Activated CD8-positive, alpha-beta memory T cell treated with anti-CD3 and anti-CD28 coated beads for 4 hours (primary cell): ENCODE measurements around the gene ZC3H12C.
"Not testable (repeated sequence)": the region's sequence is repeated elsewhere in the genome, so short reads cannot be mapped to it uniquely, and the experiment has no call there.

Experiments
- DNase-seq, 2 donors: peaks; one replicate each; pipeline ENCODE4 v3.0.0-alpha.2; 2020; ENCODE audit warnings: low read depth in 2 of 2

ZC3H12C gene

DNA sequence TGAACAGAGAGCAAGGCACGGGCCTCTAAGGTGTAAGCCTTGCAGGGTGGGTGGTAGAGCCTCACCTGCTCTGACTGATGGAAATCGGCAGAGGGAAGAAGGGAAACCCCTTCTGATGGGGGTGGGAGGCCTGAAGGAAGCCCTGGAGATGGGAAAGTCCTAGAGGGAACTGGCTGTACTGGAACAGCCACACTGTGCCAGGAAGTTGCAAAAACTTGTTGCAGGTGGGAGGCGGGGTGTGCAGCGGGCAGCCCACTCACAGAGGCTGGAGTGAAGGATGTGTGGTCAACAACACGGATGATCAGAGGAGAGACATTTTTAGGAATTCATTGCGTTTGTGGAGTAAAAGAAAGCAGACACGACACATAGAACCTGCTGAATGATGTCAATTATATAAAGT, 91.3 kb downstream of the ZC3H12C start:
- no peak for DNase-seq

DNA sequence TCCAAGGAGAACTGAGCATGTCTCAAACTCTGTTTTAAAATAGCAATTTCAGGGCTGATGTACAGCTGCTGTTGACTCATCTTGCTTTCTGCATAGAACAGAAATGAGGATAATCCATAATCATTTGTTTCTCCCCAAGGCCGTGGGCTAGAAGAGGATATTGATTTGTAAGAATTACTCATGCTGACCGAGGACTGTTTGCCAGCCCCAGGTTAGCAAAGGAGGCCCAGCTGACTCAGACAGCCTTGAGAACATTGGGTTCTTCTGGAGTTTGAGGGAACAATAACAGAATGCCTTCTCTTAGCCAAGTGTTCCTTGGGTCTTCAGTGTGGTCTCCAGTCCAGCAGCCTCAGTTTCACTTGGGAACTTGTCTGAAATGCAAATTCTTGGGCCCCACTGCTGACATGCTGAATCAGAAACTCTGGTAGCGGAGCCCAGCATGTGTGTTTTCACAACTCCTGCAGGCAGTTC, 92.0 kb downstream of the ZC3H12C start:
- no peak for DNase-seq

DNA sequence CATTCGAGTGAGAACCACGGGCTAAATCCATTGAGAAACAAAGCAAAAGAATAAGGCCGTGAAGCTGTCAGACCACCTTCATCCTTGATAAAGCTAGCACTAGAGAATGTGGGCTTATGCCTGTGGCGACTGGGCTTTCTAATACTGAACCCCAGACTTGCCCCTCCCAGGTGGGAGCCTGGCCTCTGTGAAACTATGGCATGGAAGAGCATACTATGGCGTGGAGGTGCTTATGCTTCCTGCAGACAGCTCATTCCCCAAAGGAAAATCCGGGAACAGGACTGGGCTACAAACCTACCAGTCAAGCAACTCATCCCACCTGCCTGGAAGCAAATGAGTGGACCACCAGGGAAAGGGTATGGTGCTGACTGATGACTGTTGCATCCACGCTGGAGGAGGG, 92.4 kb downstream of the ZC3H12C start:
- no peak for DNase-seq

DNA sequence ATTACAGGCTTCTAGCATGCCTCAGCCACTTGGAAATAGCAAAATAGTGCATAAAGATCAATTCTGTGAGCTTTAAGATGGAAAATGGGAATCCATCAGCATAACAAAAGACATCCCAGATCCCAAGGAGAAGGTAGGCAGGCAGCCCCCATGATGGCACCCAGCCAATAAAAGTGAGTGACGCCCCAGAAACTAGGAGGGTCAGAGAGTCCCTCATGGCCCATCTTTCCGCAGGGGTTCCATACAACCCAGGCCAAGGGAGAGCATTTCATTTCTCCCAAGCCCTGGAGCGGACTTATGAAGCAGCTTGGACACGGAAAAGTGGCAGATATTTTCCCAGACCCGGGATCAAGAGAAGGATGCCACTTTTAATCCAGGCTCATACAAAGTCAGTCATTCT, 93.3 kb downstream of the ZC3H12C start:
- no peak for DNase-seq

DNA sequence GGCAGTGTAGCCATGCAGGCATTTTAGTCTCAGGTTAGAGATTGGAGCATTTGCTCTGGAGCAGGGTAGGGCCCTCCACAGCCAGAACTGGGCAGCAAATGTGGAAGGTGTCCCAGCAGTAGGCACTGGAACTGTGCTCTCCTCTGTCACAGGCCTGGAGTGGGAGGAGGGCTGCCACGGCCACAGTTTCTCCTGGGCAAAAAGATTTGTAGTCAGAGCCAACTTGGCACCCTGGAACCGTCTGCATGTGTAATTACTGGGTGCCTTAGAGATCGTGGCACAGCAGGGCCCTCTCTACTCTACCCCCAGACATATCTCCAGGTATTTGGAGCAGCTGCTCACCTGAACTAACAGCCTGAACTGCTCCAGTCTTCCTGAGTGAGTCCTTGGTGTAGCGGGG, 93.7 kb downstream of the ZC3H12C start:
- no peak for DNase-seq

DNA sequence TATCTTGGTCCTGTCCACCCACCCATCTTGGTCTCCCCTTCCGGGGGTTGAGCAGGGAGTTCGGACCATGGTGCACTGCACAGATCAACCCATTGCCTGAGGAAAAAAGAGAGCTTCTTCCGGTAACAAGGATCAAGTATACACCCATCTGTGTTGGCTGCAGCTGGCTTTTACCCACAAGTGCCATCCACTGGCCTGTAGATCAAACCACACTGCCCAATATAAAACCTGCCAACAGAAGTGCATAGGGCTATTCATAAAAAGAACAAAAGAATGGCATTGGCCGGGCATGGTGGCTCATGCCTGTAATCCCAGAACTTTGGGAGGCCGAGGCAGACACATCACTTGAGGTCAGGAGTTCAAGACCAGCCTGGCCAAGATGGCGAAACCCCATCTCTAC, 94.5 kb downstream of the ZC3H12C start:
- DNase-seq, result no peak

DNA sequence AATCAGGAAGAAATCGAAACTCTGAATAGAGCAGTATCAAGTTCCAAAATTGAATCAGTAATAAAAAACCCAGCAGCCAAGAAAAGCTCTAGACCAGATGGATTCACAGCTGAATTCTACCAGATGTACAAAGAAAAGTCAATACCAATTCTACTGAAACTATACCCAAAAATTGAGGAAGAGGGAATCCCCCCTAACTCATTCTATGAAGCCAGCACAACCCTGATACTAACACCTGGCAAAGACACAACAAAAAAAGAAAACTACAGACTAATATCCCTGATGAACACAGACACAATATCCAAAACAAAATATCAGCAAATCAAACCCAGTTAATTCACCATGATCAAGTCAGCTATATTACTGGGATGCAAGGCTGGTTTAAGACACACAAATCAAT, 97.7 kb downstream of the ZC3H12C start:
- no peak for DNase-seq

DNA sequence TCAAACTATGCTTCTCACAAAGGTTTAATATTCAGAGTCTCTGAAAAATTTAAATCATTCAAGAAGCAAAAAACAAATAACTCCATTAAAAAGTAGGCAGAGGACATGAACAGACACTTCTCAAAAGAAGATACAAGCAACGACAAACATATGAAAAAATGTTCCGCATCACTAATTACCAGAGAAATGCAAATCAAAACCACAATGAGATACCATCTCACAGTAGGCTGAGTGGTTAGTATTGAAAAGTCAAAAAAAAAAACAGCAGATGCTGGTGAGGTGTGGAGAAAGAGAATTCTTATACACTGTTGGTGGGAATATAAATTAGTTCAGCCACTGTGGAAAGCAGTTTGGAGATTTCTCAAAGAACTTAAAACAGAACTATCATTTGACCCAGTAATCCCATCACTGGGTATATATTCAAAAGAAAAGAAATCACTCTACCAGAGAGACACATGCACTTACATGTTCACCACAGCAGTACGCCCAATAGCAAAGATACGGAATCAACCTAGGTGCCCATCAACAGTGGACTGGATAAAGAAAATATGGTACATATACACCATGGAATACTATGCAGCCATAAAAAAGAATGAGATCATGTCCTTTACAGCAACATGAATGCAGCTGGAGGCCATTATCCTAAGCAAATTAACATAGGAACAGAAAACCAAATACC, 99.6 kb downstream of the ZC3H12C start:
- DNase-seq, result not testable (repeated sequence)

DNA sequence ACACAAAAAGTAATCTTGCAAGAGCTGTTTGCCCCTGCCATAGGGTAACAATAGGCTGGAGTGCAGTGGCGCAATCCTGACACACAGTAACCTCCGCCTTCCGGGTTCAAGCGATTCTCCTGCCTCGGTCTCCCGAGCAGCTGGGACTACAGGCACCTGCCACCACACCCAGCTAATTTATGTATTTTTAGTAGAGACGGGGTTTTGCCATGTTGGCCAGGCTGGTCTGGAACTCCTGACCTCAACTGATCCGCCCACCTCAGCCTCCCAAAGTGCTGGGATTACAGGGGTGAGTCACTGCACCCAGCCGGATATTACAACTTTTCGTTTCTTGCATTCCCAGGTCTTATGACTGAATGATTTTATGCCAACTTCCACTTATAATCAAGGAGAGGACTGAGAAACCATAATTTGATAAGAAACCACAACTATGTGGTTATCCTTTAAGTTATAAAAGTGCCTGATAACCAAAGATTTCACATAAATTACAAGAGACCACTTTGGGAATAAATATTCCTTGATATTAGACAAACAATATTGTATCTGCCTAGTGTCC, 101.1 kb downstream of the ZC3H12C start:
- DNase-seq, result not testable (repeated sequence)

DNA sequence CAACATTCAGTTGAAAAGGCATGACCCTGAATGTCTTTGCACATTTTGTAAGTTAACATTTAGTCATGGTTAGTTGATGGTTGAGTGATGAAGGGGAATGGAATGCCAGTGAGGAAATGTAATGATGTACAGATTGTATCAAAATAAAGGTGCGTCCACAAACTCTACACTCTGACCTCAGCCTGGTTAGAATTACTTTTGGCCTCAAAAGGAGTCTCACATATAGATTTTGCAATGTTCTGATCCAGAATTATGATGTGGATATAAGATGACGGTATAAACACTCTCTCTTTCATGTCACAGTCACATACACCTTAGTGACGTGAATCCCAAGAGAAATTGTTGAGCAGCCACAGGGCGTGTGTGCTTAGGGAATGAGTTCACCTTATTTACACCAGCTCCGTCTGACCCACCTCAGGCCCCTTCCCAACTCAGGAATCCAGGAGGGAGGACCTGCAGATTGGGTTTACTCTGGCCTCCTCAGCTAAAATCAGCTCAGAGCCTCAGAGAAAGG, 103.1 kb downstream of the ZC3H12C start:
- no peak for DNase-seq

DNA sequence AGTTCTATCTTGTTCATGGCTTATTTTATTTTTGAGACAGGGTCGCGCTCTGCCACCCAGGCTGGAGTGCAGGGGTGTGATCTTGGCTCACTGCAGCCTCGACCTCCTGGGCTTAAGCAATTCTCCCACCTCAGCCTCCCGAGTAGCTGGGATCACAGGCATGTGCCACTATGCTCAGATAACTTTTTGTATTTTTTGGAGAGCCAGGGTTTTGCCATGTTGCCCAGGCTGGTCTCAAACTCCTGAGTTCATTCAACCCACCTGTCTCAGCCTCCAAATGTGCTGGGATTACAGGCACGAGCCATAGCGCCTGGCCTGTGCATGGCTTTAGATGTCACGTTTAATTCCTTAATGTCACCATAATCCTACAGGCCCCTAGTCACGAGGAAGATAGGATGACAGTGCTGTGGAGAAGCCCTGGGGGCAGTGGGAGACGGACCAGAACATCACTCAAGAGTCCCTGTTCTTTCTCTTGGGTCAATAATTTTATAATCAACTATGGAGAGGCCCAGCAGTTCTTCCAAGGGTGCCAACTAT, 103.8 kb downstream of the ZC3H12C start:
- no peak for DNase-seq

DNA sequence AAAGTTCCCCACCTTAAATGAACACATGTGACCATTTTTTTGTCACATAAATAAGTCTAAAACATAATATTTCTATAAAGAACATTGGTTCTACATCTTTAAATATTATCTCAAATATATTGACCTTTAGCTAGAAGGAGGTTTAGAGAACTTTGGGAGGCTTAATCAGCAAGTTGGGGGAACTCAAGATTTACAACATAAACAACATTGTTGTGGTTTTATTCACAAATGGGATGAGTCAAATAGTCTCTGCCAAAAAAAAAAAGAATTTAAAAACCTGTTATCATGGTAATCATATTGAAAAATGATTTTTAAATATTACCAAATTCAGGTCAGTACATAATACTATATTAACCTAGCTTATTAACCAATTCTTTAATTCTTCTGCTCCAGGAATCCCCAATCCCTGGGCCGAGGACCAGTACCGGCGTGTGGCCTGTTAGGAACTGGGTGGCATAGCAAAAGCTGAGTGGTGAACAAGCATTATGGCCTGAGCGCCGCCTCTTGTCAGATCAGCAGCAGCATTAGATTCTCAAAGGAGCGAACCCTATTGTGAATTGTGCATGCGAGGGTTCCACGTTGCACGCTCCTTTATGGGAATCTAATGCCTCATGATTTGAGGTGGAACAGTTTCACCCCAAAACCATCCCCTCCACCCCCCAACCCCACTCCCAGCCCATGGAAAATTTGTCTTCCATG, 105.0 kb downstream of the ZC3H12C start:
- no peak for DNase-seq

DNA sequence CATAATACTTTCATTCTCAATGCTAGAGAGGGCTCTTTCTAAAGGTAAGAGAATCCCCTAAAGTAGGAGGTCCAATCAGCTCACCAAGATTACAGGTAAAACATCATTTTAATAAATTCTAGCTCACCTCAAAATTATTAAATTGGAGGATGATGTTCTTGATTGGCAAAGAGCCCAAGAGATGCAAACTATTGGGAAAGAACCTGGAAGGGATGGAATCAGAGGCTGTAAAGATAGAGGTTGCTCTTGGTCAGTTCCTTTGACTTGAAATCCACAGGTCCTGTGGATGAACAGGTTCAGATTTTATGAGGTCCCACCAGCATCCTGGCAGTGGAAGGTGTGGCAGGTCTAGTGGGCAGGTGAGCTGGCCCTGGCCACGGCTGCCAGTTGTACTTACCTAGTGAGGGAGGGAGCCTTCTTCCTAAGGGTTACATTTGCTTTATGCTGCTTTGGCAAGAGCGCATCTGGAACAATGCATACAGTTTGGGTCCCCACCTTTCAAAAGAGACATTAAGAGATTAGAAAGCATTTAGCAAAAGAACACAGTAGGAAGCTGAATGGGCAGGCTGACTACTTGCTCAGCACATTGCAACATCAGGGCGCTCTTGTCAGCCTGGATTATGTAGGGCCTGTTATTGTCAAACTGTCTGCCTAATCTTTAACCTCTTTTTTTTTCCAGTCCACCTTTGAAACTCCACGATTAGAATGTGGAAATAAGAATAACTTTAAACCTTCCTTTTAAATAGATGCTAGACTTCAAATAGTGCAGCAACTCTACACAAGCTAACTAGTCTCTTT, 106.2 kb downstream of the ZC3H12C start:
- DNase-seq, result no peak

DNA sequence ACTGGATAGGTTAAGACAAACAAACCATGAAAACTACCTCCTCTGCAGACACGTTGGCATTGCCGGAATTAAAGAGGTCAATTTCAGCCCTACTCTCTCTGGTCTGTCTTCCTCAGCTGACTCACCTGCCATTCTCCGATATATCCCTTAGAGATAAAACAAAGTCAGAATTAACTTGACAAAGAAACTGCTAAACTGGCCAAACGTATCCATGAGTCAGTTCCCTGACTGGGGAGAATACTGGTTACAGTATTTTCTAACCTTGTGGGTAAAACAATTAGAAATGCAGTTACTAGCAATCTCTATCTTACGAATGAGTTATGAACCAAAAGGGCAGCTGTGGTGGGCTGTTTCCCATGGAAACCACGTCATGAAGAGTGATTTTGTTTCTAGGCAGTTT, 107.0 kb downstream of the ZC3H12C start:
- DNase-seq, result no peak

DNA sequence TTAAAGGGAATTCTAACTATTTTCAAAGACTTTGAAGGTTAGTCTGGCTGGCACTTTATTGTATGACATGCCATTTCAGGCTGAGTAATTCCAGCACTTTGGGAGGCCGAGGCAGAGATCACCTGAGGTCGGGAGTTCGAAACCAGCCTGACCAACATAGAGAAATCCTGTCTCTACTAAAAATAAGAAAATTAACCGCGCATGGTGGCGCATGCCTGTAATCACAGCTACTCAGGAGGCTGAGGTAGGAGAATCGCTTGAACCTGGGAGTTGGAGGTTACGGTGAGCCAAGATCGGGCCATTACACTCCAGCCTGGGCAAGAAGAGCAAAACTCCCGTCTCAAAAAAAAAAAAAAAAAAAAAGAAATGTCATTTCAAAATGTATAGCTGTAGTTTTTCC, 107.6 kb downstream of the ZC3H12C start:
- no peak for DNase-seq

DNA sequence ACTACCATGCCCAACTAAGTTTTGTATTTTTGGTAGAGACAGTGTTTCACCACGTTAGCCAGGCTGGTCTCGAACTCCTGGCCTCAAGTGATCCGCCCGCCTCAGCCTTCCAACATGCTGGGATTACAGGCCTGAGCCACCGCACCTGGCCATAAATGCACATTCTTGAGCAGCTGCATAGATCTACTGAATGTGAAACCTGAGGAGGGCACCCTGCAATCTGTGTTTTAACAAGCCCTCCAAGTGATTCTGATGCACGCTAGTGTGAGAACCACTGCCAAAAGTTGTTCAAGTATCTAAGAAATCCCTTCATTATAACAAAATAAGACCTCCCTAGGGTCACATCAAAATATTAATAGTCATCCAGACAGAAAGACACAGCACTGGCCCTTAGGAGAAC, 113.9 kb downstream of the ZC3H12C start:
- no peak for DNase-seq

DNA sequence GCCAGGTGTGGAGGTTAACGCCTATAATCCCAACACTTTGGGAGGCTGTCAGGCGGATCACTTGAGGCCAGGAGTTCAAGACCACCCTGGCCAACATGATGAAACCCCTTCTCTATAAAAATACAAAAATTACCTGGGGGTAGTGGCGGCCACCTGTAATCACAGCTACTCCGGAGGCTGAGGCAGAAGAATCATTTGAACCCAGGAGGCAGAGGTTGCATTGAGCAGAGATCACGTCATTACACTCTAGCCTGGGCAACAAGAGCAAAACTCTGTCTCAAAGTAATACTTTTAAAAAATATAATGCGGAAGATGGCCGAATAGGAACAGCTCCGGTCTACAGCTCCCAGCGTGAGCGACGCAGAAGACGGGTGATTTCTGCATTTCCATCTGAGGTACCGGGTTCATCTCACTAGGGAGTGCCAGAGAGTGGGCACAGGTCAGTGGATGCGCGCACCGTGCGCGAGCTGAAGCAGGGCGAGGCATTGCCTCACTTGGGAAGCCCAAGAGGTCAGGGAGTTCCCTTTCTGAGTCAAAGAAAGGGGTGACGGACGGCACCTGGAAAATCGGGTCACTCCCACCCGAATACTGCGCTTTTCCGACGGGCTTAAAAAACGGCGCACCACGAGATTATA, 115.6 kb downstream of the ZC3H12C start:
- DNase-seq, result not testable (repeated sequence)

DNA sequence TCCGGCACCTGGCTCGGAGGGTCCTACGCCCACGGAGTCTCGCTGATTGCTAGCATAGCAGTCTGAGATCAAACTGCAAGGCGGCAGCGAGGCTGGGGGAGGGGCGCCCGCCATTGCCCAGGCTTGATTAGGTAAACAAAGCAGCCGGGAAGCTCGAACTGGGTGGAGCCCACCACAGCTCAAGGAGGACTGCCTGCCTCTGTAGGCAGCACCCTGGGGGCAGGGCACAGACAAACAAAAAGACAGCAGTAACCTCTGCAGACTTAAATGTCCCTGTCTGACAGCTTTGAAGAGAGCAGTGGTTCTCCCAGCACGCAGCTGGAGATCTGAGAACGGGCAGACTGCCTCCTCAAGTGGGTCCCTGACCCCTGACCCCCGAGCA, 116.1 kb downstream of the ZC3H12C start:
- DNase-seq, result not testable (repeated sequence)

DNA sequence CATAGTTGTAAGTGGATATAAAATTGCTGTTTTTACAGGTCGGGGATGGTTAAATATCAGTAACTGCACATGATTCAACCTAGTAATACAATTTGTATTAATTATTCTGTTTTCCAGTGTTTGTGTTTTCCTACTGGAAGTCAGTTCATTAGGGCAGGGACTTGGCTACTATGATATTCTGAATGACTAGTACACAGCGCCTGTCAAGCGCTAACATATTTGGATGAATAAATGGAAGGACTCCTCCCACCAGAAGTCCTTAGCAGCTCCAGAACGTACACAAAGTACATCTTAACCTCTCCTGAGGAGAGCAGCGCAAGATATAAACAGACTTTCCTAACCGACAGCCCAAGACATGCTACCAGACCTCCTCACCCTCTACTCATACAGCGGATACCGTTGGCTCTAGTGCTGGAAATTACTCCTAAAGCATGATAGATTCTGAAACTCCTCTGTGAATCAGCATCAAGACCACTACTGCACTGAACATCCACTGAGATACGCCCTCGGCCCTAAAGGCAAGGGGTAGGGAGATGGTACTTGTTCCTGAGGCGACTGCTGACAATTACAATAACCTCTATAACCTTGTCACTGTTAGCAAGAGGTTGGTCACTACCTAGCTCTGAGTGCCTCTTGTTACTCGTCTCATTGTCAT, 124.2 kb downstream of the ZC3H12C start:
- no peak for DNase-seq

DNA sequence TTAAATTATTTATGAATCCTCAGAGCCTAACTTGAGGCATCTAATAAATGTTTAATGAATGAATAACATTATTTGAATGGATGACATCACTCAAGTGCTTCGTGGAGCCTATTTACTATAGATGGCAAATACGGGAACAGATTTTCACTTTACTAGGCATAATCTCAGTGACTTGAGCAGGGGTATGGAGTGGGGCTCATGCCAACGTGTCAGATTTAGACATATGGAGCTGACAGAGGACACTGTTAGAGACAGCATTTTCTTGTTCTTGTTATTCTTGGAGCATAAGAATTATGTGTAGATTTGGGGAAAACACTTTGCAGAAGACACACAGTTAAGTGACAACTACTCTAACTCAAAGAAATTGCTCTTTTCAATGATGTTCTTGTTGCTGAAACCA, 124.7 kb downstream of the ZC3H12C start:
- DNase-seq, result no peak
